Ascending aorta (tissue), 2 donors: ENCODE measurements around the gene TMEM61. TPM values are rescaled to one million over a fixed set of nuclear protein-coding genes. Genes with fewer than 3 reads are reported as not detected.

Experiments
- DNase-seq, 2 donors: peaks; one replicate each; pipeline ENCODE4 v3.0.0-alpha.2; 2019; ENCODE audit warnings: low spot score in 2 of 2
- H3K27ac ChIP-seq, 2 donors: fragments of 200-600 bp; sonication (generic); one replicate each; pipeline ENCODE4 v1.5.1; 2016 to 2017; ENCODE audit warnings: mild to moderate bottlenecking in 1 of 2
- H3K27me3 ChIP-seq: fragments of 200-600 bp; sonication (generic); one replicate; pipeline ENCODE4 v1.5.1; 2017
- H3K36me3 ChIP-seq, 2 donors: fragments of 200-600 bp; sonication (generic); one replicate each; pipeline ENCODE4 v1.5.1; 2016
- H3K4me1 ChIP-seq, 2 donors: fragments of 200-600 bp; sonication (generic); one replicate each; pipeline ENCODE4 v1.5.1; 2016 to 2017; ENCODE audit warnings: mild to moderate bottlenecking in 1 of 2
- H3K4me3 ChIP-seq, 2 donors: fragments of 200-600 bp; sonication (generic); one replicate each; pipeline ENCODE4 v1.5.1; 2016 to 2017; ENCODE audit warnings: mild to moderate bottlenecking in 1 of 2
- H3K9me3 ChIP-seq, 2 donors: fragments of 200-600 bp; sonication (generic); one replicate each; pipeline ENCODE4 v1.5.1; 2016
- intact Hi-C: fragments of 100-400 bp; cut with DNase I; formaldehyde crosslinking; loops from one replicate; pipeline ENCODE4 v1.15.1; 2023
- total RNA-seq: library from RNA; depleted of rRNA; stranded (reverse); fragments of >200 nt; gene quantifications from one replicate; pipeline ENCODE4 v1.1.0, GENCODE V29; 2016
- TF ChIP-seq, protein P1 (sequence below), 3 experiments: fragments of 200-600 bp in 2 of 3; fragments of 450-650 bp in 1 of 3; sonication (generic) in 2 of 3; IDR thresholded peaks; one replicate each; pipeline ENCODE4 v1.5.1; 2016 to 2019; ENCODE audit warnings: antibody characterized with exemption in 3 of 3, mild to moderate bottlenecking in 1 of 3, moderate library complexity in 1 of 3

Gene TMEM61
- total RNA-seq, 1 donor from 2014 or later: not detected

DNA sequence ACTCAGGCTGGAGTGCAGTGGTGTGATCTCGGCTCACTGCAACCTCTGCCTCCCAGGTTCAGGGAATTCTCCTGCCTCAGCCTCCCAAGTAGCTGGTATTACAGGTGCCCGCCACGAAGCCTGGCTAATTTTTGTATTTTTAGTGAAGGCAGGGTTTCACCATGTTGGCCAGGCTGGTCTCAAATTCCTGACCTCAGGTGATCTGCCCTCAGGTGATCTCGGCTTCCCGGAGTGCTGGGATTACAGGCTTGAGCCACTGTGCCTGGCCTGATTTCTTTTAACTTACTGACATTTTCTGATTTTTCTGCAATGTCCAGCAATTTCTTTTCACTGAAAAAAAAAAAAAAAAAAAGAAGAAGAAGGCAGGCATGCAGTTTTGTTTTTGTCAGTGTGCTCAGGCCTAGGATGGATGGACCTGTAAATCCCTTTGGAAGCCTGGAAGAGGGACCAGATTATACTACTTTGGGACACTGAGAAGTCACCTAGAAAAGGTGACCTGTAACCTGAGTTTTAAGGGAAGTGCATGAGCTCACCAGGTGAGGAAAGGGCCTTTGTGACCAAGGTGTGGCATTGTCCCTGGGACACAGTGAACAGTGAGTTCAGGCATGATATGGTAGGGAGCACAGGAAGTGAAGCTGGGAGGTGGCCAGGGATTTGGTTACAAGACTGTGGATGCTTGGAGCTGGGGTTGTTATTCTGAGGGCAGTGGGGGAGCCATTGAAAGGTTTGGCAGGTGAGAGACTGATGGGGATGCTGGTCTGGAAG is 2.7 kb upstream of the TMEM61 start:
- Histone ChIP-seq H3K27ac (peak overlapping the region in 1 of 2 donors; percentile 39), H3K27me3 (no peaks in the 10 kb centered on the region), H3K36me3 (no peaks in the 10 kb centered on the region), H3K4me1 (peaks cover 0 to 17% of the 10 kb centered on the region in 2 donors), H3K9me3 (no peaks in the 10 kb centered on the region), H3K4me3 (no peak overlapping the region)
- TF ChIP-seq, protein P1, sequence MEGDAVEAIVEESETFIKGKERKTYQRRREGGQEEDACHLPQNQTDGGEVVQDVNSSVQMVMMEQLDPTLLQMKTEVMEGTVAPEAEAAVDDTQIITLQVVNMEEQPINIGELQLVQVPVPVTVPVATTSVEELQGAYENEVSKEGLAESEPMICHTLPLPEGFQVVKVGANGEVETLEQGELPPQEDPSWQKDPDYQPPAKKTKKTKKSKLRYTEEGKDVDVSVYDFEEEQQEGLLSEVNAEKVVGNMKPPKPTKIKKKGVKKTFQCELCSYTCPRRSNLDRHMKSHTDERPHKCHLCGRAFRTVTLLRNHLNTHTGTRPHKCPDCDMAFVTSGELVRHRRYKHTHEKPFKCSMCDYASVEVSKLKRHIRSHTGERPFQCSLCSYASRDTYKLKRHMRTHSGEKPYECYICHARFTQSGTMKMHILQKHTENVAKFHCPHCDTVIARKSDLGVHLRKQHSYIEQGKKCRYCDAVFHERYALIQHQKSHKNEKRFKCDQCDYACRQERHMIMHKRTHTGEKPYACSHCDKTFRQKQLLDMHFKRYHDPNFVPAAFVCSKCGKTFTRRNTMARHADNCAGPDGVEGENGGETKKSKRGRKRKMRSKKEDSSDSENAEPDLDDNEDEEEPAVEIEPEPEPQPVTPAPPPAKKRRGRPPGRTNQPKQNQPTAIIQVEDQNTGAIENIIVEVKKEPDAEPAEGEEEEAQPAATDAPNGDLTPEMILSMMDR (IDR thresholded peaks at IDR 0.05): no peak
- intact Hi-C loops: no loop called here
- DNase-seq: peak in 1 of 2 donors; percentile 21

DNA sequence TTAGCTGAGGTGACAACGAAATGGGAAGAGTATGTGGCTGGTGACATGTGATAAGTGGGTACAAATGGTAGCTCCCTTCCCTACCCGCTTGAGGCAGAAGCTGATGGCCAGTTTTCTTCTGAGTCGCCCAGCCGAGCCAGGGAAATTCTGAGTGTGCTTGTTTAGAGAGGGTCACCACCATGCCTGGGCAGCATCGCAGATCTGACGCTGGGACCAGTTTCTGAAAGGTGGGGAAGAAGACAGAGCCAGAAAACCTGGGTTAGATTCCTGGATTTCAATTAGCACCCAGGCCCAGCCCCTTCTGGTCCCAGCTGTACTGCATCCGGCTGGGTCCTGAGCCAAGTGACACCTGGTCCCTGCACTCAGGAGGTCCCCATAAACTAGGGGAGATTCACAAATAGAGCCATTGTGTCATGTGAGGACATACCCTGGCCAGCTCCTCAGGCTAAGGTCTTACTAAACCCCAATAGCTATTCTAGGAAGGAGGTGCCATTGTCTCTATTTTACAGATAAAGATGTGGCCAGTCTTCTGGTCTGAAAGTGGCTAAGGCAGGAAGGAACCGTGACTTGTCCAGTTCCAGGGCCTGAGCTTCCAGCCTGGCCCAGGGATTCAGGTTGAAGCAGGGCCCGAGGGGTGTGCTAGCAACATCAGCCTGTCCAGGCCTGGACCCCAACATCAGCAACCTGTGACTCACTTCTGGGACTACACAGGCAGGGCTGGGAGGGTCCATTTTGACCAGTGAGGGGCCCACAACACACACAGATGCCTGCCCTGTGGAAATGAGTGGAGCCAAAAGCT is 1.7 kb upstream of the TMEM61 start:
- Histone ChIP-seq H3K9me3 (no peaks in the 10 kb centered on the region), H3K4me1 (peaks cover 0 to 10% of the 10 kb centered on the region in 2 donors), H3K4me3 (no peak overlapping the region), H3K27ac (no peak overlapping the region), H3K27me3 (no peaks in the 10 kb centered on the region), H3K36me3 (no peaks in the 10 kb centered on the region)
- intact Hi-C loops: no loop called here
- TF ChIP-seq, protein P1 (IDR thresholded peaks at IDR 0.05): no peak
- peak in 1 of 2 donors; percentile 57 for DNase-seq

DNA sequence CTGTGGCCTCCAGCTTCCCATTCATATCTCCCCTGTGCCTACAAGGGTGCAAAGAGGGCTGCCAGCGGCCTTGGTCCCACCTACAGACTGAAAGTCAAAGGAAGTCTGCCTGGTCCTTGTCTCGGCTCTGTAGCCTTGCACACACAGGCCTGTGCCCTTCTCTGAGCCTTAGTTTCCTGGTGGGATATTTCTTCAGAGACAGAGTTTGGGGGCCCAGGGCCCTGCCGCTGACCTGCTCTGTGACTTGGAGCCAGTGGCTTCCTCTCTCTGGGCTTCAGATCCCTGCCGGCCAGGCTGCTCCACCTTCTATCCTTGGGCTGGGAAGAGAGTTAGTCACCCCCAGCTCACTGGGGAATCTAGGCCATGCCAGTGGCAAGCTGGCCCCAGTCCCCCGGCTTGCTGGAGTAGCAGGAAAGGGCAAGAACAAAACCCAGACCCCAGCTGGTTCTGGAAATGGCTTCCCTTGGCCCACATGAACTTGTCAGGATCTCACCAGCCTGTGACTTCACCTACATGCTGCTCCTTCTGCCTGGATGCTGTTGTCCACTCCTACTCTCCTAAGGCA is 1.0 kb upstream of the TMEM61 start:
- H3K4me1 ChIP-seq: peaks cover 0 to 10% of the 10 kb centered on the region in 2 donors

DNA sequence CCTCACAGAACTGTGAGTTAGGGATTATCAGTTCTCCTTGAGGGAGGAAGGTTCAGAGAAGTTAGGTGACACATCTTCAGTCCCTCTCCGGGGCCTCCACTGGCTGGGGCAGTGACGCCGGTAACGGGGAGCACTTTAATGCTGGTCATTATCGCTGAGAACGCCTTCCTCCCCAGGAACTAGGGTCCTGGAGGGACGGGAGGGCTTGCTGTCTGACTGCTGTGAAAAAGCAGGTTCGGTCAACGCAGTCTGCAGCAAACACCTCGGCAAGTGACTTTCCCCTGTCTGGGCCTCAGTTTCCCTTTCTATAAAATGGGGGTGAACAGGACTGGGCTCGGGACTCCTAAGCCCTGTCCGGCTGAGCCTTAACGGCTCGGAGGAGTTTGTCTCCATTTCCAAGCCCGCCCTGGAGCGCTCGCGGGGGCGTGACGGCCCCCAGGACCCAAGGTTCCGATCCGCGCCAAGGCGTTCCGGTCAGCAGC is 341 bp upstream of the TMEM61 start:
- no peaks in the 10 kb centered on the region for H3K27me3 ChIP-seq
- peaks cover 0 to 10% of the 10 kb centered on the region in 2 donors for H3K4me1 ChIP-seq
- no peaks in the 10 kb centered on the region for H3K36me3 ChIP-seq
- intact Hi-C loops: no loop called here
- H3K9me3 ChIP-seq: no peaks in the 10 kb centered on the region
- peak in 1 of 2 donors; percentile 34 for DNase-seq
- peak overlapping the region; percentile 53 to 65 for H3K4me3 ChIP-seq
- TF ChIP-seq, protein P1 (IDR thresholded peaks at IDR 0.05): no peak
- no peak overlapping the region for H3K27ac ChIP-seq

More for the DNA sequence above, 1.0 kb upstream of the TMEM61 start:
- TF ChIP-seq, protein P1 (IDR thresholded peaks at IDR 0.05): no peak
- H3K4me3 ChIP-seq: no peak overlapping the region
- peak in 1 of 2 donors; percentile 60 for DNase-seq
- no peaks in the 10 kb centered on the region for H3K27me3 ChIP-seq
- no peaks in the 10 kb centered on the region for H3K36me3 ChIP-seq
- H3K27ac ChIP-seq: no peak overlapping the region
- intact Hi-C loops: no loop called here
- no peaks in the 10 kb centered on the region for H3K9me3 ChIP-seq

DNA sequence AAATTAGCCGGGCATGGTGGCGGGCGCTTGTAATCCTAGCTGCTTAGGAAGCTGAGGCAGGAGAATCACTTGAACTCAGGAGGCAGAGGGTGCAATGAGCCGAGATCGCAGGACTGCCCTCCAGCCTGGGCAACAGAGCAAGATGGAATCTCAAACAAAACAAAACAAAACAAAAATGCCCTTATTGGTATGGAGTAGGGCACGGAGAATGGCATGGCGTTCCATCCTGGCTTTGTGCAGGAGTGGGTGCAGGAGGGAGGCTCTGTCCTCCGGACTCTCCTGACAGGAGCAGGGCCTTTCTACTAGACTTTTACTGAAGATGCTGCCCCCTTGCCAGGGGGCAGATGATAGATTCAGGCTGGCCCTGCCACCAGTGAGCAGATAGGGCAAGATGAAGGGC is 1.0 kb downstream of the TMEM61 start:
- no peaks in the 10 kb centered on the region for H3K36me3 ChIP-seq
- peak in 1 of 2 donors; percentile 33 for DNase-seq
- peaks cover 0 to 10% of the 10 kb centered on the region in 2 donors for H3K4me1 ChIP-seq
- H3K9me3 ChIP-seq: no peaks in the 10 kb centered on the region
- TF ChIP-seq, protein P1 (IDR thresholded peaks at IDR 0.05): no peak
- intact Hi-C loops: no loop called here
- H3K4me3 ChIP-seq: peak overlapping the region in 1 of 2 donors; percentile 65
- H3K27me3 ChIP-seq: no peaks in the 10 kb centered on the region
- H3K27ac ChIP-seq: no peak overlapping the region
